ENCODE results near the gene CATSPERD. TPM values are rescaled to one million over a fixed set of nuclear protein-coding genes. Genes with fewer than 3 reads are reported as not detected.
A peak's percentile ranks its signal among the peaks of the same experiment; 100 is the strongest.
"Not testable (repeated sequence)": the region's sequence is repeated elsewhere in the genome, so short reads cannot be mapped to it uniquely, and the experiment has no call there.

Gene CATSPERD
- total RNA-seq, 4 donors from 2014 or later: not detected

GRCh38 chr19:5718037-5718578 is 2.3 kb upstream of the CATSPERD start:
- TF ChIP-seq POLR2A (IDR thresholded peaks at IDR 0.05) (no peak), CTCF (IDR thresholded peaks at IDR 0.05 in 4 of 5, conservative IDR thresholded peaks at IDR 0.05 in 1 of 5) (no peak)
- peak overlapping the region; percentile 73 to 93 (median 84) for H3K4me3 ChIP-seq
- H3K36me3 ChIP-seq: peaks cover 0 to 12% of the 10 kb centered on the region in 2 donors
- H3K27ac ChIP-seq: peak overlapping the region; percentile 92 to 99 (median 96)
- DNase-seq (no peak), ATAC-seq (no peak)
- H3K27me3 ChIP-seq: no peaks in the 10 kb centered on the region
- intact Hi-C loops (cut with DNase I; ENCODE audit: low total_unique reads): no loop called here
- peaks cover 18 to 31% of the 10 kb centered on the region in 2 donors for H3K4me1 ChIP-seq
- no peaks in the 10 kb centered on the region for H3K9me3 ChIP-seq
- in situ Hi-C loops (cut with MboI; ENCODE audit: low sequenced_read_pairs in 4 of 4): no loop called here

GRCh38 chr19:5718579-5719273 is 1.7 kb upstream of the CATSPERD start:
- peak overlapping the region; percentile 92 to 99 (median 96) for H3K27ac ChIP-seq
- no peaks in the 10 kb centered on the region for H3K27me3 ChIP-seq
- peaks cover 18 to 31% of the 10 kb centered on the region in 2 donors for H3K4me1 ChIP-seq
- no peak for DNase-seq
- no peaks in the 10 kb centered on the region for H3K9me3 ChIP-seq
- in situ Hi-C loops (cut with MboI; ENCODE audit: low sequenced_read_pairs in 4 of 4) (no loop called here), intact Hi-C loops (cut with DNase I; ENCODE audit: low total_unique reads) (no loop called here)
- TF ChIP-seq CTCF (IDR thresholded peaks at IDR 0.05 in 4 of 5, conservative IDR thresholded peaks at IDR 0.05 in 1 of 5) (no peak), POLR2A (IDR thresholded peaks at IDR 0.05) (no peak)
- H3K4me3 ChIP-seq: peak overlapping the region; percentile 73 to 93 (median 84)
- no peak for ATAC-seq
- H3K36me3 ChIP-seq: peaks cover 0 to 5% of the 10 kb centered on the region in 2 donors

- H3K27ac ChIP-seq: peak overlapping the region; percentile 92 to 99 (median 96)
- DNase-seq (no peak), ATAC-seq (peak in 1 of 2 donors; percentile 1)
- H3K4me1 ChIP-seq: peaks cover 18 to 31% of the 10 kb centered on the region in 2 donors
- H3K36me3 ChIP-seq: no peaks in the 10 kb centered on the region
- H3K4me3 ChIP-seq: peak overlapping the region; percentile 73 to 93 (median 84)
- H3K27me3 ChIP-seq: no peaks in the 10 kb centered on the region
- intact Hi-C loops (cut with DNase I; ENCODE audit: low total_unique reads): no loop called here
- TF ChIP-seq CTCF (IDR thresholded peaks at IDR 0.05 in 4 of 5, conservative IDR thresholded peaks at IDR 0.05 in 1 of 5): no peak
- no peak for TF ChIP-seq POLR2A (IDR thresholded peaks at IDR 0.05)
- H3K9me3 ChIP-seq: no peaks in the 10 kb centered on the region
- in situ Hi-C loops (cut with MboI; ENCODE audit: low sequenced_read_pairs in 4 of 4): no loop called here
These were observed 1.0 kb upstream of the CATSPERD start for GRCh38 chr19:5719274-5719960.

- intact Hi-C loops (cut with DNase I; ENCODE audit: low total_unique reads) (no loop called here), in situ Hi-C loops (cut with MboI; ENCODE audit: low sequenced_read_pairs in 4 of 4) (no loop called here)
- no peak for ATAC-seq
- H3K27me3 ChIP-seq: peaks cover 0 to 8% (median 0%) of the 10 kb centered on the region in 3 donors
- DNase-seq: no peak
- no peak overlapping the region for H3K4me3 ChIP-seq
- H3K27ac ChIP-seq: no peak overlapping the region
- no peak for TF ChIP-seq CTCF (IDR thresholded peaks at IDR 0.05 in 4 of 5, conservative IDR thresholded peaks at IDR 0.05 in 1 of 5)
- no peak for TF ChIP-seq POLR2A (IDR thresholded peaks at IDR 0.05)
- H3K4me1 ChIP-seq: no peaks in the 10 kb centered on the region
- no peaks in the 10 kb centered on the region for H3K36me3 ChIP-seq
- H3K9me3 ChIP-seq: peaks cover 0 to 17% (median 0%) of the 10 kb centered on the region in 3 donors
These were observed 7.1 kb downstream of the CATSPERD start for GRCh38 chr19:5727453-5728050.

GRCh38 chr19:5733172-5733571 is 12.7 kb downstream of the CATSPERD start:
- H3K4me3 ChIP-seq; intact Hi-C loops (cut with DNase I; ENCODE audit: low total_unique reads); DNase-seq; in situ Hi-C loops (cut with MboI; ENCODE audit: low sequenced_read_pairs in 4 of 4); H3K36me3 ChIP-seq; H3K27ac ChIP-seq; ATAC-seq; H3K4me1 ChIP-seq; H3K27me3 ChIP-seq: not testable (repeated sequence)
- H3K9me3 ChIP-seq: peaks cover 0 to 17% (median 0%) of the 10 kb centered on the region in 3 donors
